Measurements from ENCODE around the gene FRMPD2.

Gene FRMPD2

DNA sequence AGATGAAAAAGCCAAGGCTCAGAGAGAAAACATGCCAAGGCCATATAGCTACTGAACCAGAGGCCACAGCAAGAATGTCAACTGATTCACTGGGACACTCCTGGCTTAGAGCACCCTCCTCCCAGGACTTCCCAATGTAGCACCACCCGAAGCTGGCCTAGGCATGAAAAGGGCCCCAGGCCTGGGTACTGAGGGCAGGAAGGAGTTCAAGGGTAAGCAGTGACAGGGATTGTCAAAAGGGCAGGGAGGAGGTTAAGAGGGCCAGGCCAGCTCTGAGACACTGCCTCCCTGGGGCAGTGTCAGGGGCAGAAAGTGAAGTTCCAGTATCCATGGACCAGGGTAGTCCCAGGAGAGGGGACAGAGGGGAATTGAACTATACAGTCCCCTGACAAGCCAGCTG lies 57.8 kb downstream of the FRMPD2 start:
- H3K9me3 ChIP-seq (ENCODE audit: control insufficient read depth, low read length), result no peaks in the 10 kb centered on the region
- no peak overlapping the region for H3K27ac ChIP-seq (ENCODE audit: insufficient read depth, low read depth, low read length, poor library complexity, severe bottlenecking)
- H3K36me3 ChIP-seq (ENCODE audit: control insufficient read depth, insufficient read depth, low read length), result no peaks in the 10 kb centered on the region
- 87 to 100% methylated on average over 1 of the region's 1 CpG for WGBS, 2 experiments
- H3K27me3 ChIP-seq (ENCODE audit: control insufficient read depth, insufficient read depth, low read length, poor library complexity, severe bottlenecking), result no peaks in the 10 kb centered on the region
- H3K4me3 ChIP-seq (ENCODE audit: insufficient read depth, low read depth, low read length), result no peak overlapping the region
- H3K4me1 ChIP-seq (ENCODE audit: control insufficient read depth, insufficient read depth, low read length), result no peaks in the 10 kb centered on the region

DNA sequence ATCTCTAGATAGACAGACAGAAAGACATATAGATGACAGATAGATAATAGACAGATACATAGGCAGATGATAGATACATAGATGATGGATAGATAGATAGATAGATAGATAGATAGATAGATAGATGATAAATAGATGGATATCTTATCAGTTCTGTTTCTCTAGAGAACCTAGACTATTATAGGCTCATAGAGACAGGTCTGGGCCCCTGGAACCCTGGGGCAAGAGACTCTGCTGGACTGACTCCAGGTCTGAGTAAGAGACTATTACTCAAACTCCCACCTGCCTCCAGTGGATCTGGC lies 58.3 kb downstream of the FRMPD2 start:
- no peaks in the 10 kb centered on the region for H3K36me3 ChIP-seq (ENCODE audit: control insufficient read depth, insufficient read depth, low read length)
- no peaks in the 10 kb centered on the region for H3K9me3 ChIP-seq (ENCODE audit: control insufficient read depth, low read length)
- no peak overlapping the region for H3K27ac ChIP-seq (ENCODE audit: insufficient read depth, low read depth, low read length, poor library complexity, severe bottlenecking)
- H3K27me3 ChIP-seq (ENCODE audit: control insufficient read depth, insufficient read depth, low read length, poor library complexity, severe bottlenecking), result no peaks in the 10 kb centered on the region
- no peak overlapping the region for H3K4me3 ChIP-seq (ENCODE audit: insufficient read depth, low read depth, low read length)
- H3K4me1 ChIP-seq (ENCODE audit: control insufficient read depth, insufficient read depth, low read length), result no peaks in the 10 kb centered on the region

DNA sequence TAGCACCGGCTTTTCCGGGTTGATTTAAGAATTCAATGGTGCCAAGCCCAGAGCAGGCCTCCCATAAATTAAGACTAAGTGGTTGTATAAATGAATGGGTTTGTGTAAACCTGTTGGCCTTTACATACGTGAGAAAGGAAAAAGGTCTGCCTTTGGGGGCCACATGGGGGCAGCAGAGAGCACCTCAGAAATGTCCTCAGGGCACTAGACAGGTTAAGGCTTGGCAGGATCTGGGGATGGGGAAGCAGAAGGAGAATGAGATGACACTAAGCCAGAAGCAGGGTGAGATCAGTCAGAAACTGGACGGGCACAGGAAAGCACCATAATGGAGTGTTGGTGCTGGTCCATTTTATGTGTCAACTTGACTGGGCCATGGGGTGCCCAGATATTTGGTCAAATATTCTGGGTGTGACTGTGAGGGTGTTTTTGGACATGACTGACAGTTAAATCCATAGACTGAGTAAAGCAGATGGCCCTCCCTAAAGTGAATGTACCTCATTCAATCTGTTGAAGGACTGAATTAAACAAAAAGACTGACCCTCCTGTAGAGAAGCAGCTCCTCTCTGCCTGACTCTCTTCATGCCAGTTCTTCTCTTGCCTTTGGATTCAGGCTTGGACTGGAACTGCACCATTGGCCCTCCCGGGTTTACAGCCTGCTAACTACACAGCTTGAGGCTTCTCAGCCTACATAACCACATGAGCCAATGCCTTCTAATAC lies 58.9 kb downstream of the FRMPD2 start:
- 53 to 66% methylated on average over 5 of the region's 5 CpGs for WGBS, 2 experiments
- Histone ChIP-seq H3K4me1 (ENCODE audit: control insufficient read depth, insufficient read depth, low read length) (no peaks in the 10 kb centered on the region), H3K9me3 (ENCODE audit: control insufficient read depth, low read length) (no peaks in the 10 kb centered on the region), H3K27me3 (ENCODE audit: control insufficient read depth, insufficient read depth, low read length, poor library complexity, severe bottlenecking) (no peaks in the 10 kb centered on the region), H3K27ac (ENCODE audit: insufficient read depth, low read depth, low read length, poor library complexity, severe bottlenecking) (no peak overlapping the region), H3K4me3 (ENCODE audit: insufficient read depth, low read depth, low read length) (no peak overlapping the region), H3K36me3 (ENCODE audit: control insufficient read depth, insufficient read depth, low read length) (no peaks in the 10 kb centered on the region)

DNA sequence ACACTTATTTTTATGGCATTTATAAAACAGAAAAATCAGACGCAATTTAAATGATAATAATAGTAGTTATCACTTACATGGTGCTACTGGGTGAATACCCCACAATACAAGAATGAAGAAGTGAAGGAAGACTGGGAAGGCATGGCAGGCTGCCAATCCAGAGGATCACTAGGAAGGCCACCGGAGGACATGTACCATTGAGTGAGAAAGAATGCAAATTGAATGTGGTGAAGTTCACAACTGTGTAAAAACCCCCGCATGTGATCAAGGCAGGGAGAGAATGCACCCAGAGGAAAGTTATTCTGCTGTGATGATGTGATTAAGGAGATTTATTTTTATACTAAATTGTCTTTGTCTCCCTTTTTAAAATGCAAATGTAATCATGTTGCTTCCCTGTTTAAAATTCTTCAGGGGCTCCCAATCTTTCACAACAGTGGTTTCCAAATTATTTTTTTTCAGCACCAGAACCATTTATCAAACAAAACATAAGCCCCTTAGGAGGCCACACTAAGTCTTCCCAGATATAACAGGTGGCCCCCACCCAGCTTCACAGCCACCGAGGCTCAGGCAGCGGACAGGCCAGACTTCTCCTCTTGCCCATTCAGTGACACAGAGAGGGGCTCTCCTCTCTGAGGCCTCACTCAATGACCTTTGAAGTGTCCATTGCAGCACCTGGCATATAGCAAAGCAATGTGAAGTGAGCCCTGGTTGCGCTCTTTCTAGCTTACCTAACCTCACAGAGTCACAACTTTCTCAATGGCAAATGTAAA lies 59.6 kb downstream of the FRMPD2 start:
- Histone ChIP-seq H3K36me3 (ENCODE audit: control insufficient read depth, insufficient read depth, low read length) (no peaks in the 10 kb centered on the region), H3K4me1 (ENCODE audit: control insufficient read depth, insufficient read depth, low read length) (no peaks in the 10 kb centered on the region), H3K4me3 (ENCODE audit: insufficient read depth, low read depth, low read length) (no peak overlapping the region), H3K27ac (ENCODE audit: insufficient read depth, low read depth, low read length, poor library complexity, severe bottlenecking) (no peak overlapping the region), H3K27me3 (ENCODE audit: control insufficient read depth, insufficient read depth, low read length, poor library complexity, severe bottlenecking) (no peaks in the 10 kb centered on the region), H3K9me3 (ENCODE audit: control insufficient read depth, low read length) (no peaks in the 10 kb centered on the region)
- WGBS, 2 experiments, result 94 to 97% methylated on average over 5 of the region's 6 CpGs

DNA sequence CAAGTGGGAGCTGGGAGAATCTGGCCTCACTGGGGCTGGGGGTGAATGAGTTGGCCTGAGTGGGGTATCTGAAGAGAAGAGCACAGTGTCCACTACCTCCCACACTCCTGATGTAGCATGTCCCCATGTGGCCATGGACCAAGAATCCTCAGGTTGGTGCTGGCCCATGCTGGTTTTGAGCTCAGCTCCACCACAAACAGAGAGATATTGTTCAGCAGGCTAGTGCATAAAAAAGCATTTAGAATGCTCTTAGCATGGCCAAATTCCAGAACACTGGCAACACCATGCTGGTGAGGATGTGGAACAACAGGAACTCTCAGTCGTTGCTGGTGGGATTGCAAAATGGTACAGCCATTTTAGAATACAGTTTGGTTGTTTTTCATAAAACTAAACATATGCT lies 61.4 kb downstream of the FRMPD2 start:
- 80 to 93% methylated on average over 1 of the region's 1 CpG for WGBS, 2 experiments
- no peak overlapping the region for H3K4me3 ChIP-seq (ENCODE audit: insufficient read depth, low read depth, low read length)
- H3K4me1 ChIP-seq (ENCODE audit: control insufficient read depth, insufficient read depth, low read length), result no peaks in the 10 kb centered on the region
- H3K27ac ChIP-seq (ENCODE audit: insufficient read depth, low read depth, low read length, poor library complexity, severe bottlenecking), result no peak overlapping the region
- H3K36me3 ChIP-seq (ENCODE audit: control insufficient read depth, insufficient read depth, low read length), result no peaks in the 10 kb centered on the region
- H3K9me3 ChIP-seq (ENCODE audit: control insufficient read depth, low read length), result no peaks in the 10 kb centered on the region
- H3K27me3 ChIP-seq (ENCODE audit: control insufficient read depth, insufficient read depth, low read length, poor library complexity, severe bottlenecking), result no peaks in the 10 kb centered on the region

DNA sequence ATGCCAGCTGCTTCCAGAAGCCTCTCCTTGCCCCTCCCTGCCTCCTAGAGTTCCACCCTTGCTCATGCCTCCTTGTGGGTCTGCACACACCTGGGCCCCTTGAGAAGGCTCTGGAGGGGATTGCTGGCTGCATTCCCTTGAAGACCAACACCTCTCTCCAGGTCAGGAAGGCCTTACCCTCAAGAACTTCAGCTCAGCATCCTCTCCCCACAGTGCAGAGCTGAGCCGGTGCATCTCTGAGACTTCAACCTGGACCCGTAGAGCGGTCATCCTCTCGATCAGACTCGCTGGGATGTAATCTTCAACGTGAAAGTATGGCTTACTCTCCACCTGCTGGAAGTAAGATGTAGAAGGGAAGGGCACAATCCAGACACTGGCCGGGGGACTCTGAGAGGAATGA lies 62.7 kb downstream of the FRMPD2 start:
- no peaks in the 10 kb centered on the region for H3K36me3 ChIP-seq (ENCODE audit: control insufficient read depth, insufficient read depth, low read length)
- H3K9me3 ChIP-seq (ENCODE audit: control insufficient read depth, low read length), result no peaks in the 10 kb centered on the region
- no peaks in the 10 kb centered on the region for H3K4me1 ChIP-seq (ENCODE audit: control insufficient read depth, insufficient read depth, low read length)
- no peak overlapping the region for H3K27ac ChIP-seq (ENCODE audit: insufficient read depth, low read depth, low read length, poor library complexity, severe bottlenecking)
- WGBS, 2 experiments, result 93 to 97% methylated on average over 7 of the region's 7 CpGs
- no peak overlapping the region for H3K4me3 ChIP-seq (ENCODE audit: insufficient read depth, low read depth, low read length)
- no peaks in the 10 kb centered on the region for H3K27me3 ChIP-seq (ENCODE audit: control insufficient read depth, insufficient read depth, low read length, poor library complexity, severe bottlenecking)

DNA sequence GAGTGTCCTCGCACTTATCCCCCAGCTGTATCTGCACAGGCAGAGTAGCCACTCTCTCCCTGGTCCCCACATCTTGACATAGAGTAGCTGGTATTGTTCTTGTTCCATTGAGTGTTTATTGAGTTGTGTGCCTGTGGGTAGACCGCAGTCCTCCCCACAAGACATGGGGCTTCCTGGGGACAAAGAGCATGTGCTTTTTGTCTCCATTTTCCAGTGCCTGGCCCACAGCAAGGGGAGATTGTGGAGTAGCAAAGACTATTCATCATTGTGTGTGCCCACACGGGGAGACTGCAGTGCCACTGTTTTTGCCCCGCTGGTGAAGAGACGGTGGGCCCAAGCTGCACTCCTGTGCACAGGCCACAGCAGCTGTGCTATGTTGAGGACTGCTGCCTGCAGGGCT lies 63.5 kb downstream of the FRMPD2 start:
- Histone ChIP-seq H3K27me3 (ENCODE audit: control insufficient read depth, insufficient read depth, low read length, poor library complexity, severe bottlenecking) (no peaks in the 10 kb centered on the region), H3K4me3 (ENCODE audit: insufficient read depth, low read depth, low read length) (no peak overlapping the region), H3K36me3 (ENCODE audit: control insufficient read depth, insufficient read depth, low read length) (no peaks in the 10 kb centered on the region), H3K27ac (ENCODE audit: insufficient read depth, low read depth, low read length, poor library complexity, severe bottlenecking) (no peak overlapping the region), H3K9me3 (ENCODE audit: control insufficient read depth, low read length) (no peaks in the 10 kb centered on the region), H3K4me1 (ENCODE audit: control insufficient read depth, insufficient read depth, low read length) (no peaks in the 10 kb centered on the region)
- 94 to 95% methylated on average over 5 of the region's 5 CpGs for WGBS, 2 experiments

DNA sequence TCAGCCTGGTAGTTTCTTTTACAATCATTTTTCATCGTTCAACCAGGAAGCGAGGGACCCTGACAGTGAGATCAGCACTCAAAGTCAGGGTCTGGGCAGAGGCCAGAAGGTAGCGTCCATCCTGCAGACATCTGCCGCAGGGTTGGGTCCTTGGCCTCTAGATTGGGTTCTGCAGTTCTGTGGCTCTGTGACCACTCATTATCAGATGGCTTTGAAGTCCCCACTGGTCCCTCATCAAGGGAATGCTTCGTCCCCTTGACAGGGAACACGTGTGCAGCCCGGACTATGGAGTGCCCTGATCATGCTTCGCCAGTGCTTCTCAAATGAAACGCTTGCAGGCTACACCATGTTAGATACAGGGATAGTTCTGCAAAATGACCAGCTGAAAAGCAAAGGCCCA lies 64.1 kb downstream of the FRMPD2 start:
- no peaks in the 10 kb centered on the region for H3K9me3 ChIP-seq (ENCODE audit: control insufficient read depth, low read length)
- no peaks in the 10 kb centered on the region for H3K4me1 ChIP-seq (ENCODE audit: control insufficient read depth, insufficient read depth, low read length)
- no peak overlapping the region for H3K27ac ChIP-seq (ENCODE audit: insufficient read depth, low read depth, low read length, poor library complexity, severe bottlenecking)
- H3K27me3 ChIP-seq (ENCODE audit: control insufficient read depth, insufficient read depth, low read length, poor library complexity, severe bottlenecking), result no peaks in the 10 kb centered on the region
- H3K4me3 ChIP-seq (ENCODE audit: insufficient read depth, low read depth, low read length), result no peak overlapping the region
- no peaks in the 10 kb centered on the region for H3K36me3 ChIP-seq (ENCODE audit: control insufficient read depth, insufficient read depth, low read length)
- 95 to 96% methylated on average over 9 of the region's 9 CpGs for WGBS, 2 experiments

DNA sequence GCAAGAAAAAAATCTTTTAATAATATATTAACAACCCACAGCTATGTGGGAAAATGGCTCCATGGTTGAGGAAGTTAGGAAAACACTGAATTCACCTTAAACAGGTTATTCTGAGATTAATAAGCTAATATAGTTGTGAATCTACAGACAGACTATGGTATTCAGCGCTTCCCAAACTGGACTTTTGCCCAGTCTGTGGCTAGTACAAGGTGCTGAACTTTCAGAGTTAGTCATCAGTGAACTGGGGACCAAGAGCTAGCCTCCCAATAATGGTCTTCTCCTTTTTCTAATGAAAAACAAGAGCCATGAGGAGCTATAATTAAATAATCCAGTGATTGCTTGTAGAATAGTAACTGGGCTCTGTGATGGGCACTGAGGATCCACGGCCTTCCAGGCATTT lies 65.3 kb downstream of the FRMPD2 start:
- H3K27ac ChIP-seq (ENCODE audit: insufficient read depth, low read depth, low read length, poor library complexity, severe bottlenecking), result no peak overlapping the region
- no peak overlapping the region for H3K4me3 ChIP-seq (ENCODE audit: insufficient read depth, low read depth, low read length)
- H3K36me3 ChIP-seq (ENCODE audit: control insufficient read depth, insufficient read depth, low read length), result no peaks in the 10 kb centered on the region
- H3K9me3 ChIP-seq (ENCODE audit: control insufficient read depth, low read length), result no peaks in the 10 kb centered on the region
- WGBS, 2 experiments, result 96 to 100% methylated on average over 2 of the region's 2 CpGs
- no peaks in the 10 kb centered on the region for H3K4me1 ChIP-seq (ENCODE audit: control insufficient read depth, insufficient read depth, low read length)
- no peaks in the 10 kb centered on the region for H3K27me3 ChIP-seq (ENCODE audit: control insufficient read depth, insufficient read depth, low read length, poor library complexity, severe bottlenecking)

DNA sequence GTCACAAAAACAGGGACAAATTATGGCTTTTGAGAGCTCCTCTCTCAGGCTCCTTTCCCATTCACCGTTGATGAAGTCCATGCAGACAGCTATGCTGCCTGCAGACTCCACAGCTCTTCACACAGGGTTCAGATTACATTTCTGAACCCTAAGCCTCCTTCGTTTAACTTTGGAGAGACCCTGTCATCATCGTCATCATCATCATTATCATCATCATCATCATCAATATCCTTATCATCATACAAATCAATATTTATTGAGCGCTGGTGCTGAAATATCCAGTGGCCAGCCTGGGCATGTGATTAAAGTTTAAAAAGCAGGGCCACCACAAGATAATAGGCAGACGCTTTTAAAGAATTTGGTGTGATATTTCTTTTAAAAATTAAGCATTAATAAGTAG lies 66.6 kb downstream of the FRMPD2 start:
- no peaks in the 10 kb centered on the region for H3K4me1 ChIP-seq (ENCODE audit: control insufficient read depth, insufficient read depth, low read length)
- no peaks in the 10 kb centered on the region for H3K36me3 ChIP-seq (ENCODE audit: control insufficient read depth, insufficient read depth, low read length)
- H3K27me3 ChIP-seq (ENCODE audit: control insufficient read depth, insufficient read depth, low read length, poor library complexity, severe bottlenecking), result no peaks in the 10 kb centered on the region
- no peak overlapping the region for H3K27ac ChIP-seq (ENCODE audit: insufficient read depth, low read depth, low read length, poor library complexity, severe bottlenecking)
- 77 to 78% methylated on average over 4 to 5 of the region's 5 CpGs for WGBS, 2 experiments
- H3K9me3 ChIP-seq (ENCODE audit: control insufficient read depth, low read length), result no peaks in the 10 kb centered on the region
- no peak overlapping the region for H3K4me3 ChIP-seq (ENCODE audit: insufficient read depth, low read depth, low read length)

Measured in ectodermal cell (in vitro differentiated cells).